Measurements from ENCODE around the gene PALB2.

- TF ChIP-seq POLR2A (IDR thresholded peaks at IDR 0.05) (no peak), CTCF (IDR thresholded peaks at IDR 0.05) (no peak)
These were observed 78.6 kb downstream of the PALB2 start for GRCh38 chr16:23562505-23562904.

All from testis (tissue), 2 donors.